Dermis microvascular lymphatic vessel endothelial cell (primary cell): ENCODE results near the gene ADAMTSL4. TPM values are rescaled to one million over a fixed set of nuclear protein-coding genes. Genes with fewer than 3 reads are reported as not detected.
A peak's percentile ranks its signal among the peaks of the same experiment; 100 is the strongest.
"Not testable (repeated sequence)": the region's sequence is repeated elsewhere in the genome, so short reads cannot be mapped to it uniquely, and the experiment has no call there.

Experiments
- DNase-seq, 2 donors: peaks; one replicate each; pipeline versions ENCODE4 v3.0.0 to v3.0.0-alpha.2; 2010; ENCODE audit warnings: low read depth in 2 of 2
- total RNA-seq: library from RNA; depleted of rRNA; stranded (reverse); fragments of >200 nt; gene quantifications from 2 replicates; pipeline ENCODE4 v1.2.1, GENCODE V29; 2014

Gene ADAMTSL4
- total RNA-seq, 1 donor from 2014 or later: 0.13 TPM

DNA sequence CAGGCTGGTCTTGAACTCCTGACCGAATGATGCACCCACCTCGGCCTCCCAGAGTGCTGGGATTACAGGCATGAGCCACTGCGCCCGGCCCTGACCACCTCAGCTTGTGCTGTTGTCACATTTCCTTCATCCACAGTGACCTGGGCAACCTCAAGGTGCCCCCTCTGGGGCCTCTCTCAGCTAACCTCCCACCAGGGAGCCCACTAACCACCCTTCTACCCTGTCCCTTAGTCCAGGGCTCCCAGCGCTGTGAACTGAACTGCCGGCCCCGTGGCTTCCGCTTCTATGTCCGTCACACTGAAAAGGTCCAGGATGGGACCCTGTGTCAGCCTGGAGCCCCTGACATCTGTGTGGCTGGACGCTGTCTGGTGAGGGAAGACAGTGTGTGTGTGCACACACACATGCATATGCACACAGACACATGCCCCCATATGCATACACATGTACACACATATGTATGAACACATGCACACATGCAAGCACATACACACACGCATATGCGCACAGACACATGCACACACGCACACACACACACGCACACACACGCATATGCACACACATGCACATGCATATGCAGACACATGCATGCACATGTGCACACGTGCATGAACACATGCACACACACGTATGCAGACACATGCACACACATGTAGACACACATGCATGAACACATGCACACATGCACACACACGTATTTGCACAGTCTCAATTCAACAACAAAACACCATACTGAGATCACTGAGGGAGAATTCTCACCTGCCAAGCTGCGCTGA is 6.2 kb downstream of the ADAMTSL4 start:
- no peak for DNase-seq

- DNase-seq: no peak
Measured at GRCh38 chr1:150555971-150556865, 7.0 kb downstream of the ADAMTSL4 start.

DNA sequence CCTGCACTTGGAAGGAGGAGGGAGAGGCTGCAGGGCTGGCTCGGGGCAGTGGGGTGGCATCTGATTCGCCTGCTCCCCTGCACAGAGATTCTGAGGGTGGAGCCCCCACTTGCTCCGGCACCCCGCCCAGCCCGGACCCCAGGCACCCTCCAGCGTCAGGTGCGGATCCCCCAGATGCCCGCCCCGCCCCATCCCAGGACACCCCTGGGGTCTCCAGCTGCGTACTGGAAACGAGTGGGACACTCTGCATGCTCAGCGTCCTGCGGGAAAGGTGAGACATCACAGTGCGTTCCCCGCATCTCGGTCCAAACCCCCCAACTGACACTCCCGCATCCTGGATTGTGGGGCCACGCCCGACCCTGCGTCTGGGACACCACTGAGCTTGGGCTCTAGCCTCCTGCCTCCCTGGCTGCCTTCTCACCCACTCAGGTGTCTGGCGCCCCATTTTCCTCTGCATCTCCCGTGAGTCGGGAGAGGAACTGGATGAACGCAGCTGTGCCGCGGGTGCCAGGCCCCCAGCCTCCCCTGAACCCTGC is 7.9 kb downstream of the ADAMTSL4 start:
- DNase-seq: no peak

DNA sequence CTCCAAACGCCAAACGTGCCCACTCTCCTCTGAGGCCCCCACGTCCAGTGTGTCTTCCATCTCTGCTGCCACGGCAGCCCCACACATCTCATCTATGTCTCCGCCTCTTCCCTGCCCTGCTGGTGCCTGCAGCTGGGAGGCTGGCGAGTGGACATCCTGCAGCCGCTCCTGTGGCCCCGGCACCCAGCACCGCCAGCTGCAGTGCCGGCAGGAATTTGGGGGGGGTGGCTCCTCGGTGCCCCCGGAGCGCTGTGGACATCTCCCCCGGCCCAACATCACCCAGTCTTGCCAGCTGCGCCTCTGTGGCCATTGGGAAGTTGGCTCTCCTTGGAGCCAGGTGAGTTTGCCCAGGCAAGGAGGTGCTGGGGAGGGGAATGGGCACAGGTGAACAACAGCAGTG is 8.6 kb downstream of the ADAMTSL4 start:
- DNase-seq: no peak

DNA sequence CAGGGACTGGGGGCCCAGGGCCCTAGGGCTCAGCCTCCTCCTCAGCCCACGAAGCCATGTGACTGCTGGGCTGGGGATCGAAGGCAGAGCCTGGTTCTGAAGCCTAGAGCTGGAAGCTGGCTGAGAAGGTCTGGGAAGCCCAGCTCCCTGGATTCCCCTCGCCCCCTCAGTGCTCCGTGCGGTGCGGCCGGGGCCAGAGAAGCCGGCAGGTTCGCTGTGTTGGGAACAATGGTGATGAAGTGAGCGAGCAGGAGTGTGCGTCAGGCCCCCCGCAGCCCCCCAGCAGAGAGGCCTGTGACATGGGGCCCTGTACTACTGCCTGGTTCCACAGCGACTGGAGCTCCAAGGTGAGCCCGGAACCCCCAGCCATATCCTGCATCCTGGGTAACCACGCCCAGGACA is 9.1 kb downstream of the ADAMTSL4 start:
- no peak for DNase-seq

DNA sequence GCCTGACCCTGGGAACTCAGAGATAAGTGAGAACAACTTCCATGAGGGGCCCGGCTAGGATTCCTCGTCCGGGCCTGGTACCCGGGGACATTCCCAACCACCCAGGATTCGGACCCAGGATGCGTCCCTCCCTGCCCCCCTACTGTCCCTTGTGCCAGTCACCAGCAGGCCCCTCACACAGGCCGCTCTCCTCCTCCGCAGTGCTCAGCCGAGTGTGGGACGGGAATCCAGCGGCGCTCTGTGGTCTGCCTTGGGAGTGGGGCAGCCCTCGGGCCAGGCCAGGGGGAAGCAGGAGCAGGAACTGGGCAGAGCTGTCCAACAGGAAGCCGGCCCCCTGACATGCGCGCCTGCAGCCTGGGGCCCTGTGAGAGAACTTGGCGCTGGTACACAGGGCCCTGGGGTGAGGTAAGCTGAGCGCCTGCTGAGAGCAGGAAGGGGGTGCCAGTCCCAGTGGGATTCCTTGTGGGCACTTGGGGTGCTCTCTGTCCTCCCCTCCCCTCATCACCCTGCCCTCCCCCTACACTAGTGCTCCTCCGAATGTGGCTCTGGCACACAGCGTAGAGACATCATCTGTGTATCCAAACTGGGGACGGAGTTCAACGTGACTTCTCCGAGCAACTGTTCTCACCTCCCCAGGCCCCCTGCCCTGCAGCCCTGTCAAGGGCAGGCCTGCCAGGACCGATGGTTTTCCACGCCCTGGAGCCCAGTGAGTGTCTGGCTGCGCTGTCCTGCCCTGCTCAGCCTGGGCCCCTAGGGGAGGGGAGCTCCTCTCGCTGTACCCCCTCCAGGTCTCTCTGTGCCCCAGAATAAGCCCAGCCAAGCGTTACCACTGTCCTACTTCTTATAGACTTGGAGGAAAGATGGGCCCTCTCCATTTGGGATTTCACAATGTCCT is 9.8 kb downstream of the ADAMTSL4 start:
- peak; percentile 47 to 88 for DNase-seq

DNA sequence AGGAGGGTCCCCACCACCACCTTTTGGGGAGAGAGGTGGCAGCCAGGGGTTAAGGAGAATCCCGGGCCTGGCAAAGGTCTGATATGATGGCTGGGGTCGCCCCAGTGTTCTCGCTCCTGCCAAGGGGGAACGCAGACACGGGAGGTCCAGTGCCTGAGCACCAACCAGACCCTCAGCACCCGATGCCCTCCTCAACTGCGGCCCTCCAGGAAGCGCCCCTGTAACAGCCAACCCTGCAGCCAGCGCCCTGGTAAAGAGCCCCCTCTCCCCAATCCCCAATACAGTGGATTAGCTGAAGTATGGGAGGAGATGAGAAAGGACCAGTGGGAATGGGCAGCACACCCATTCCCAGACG is 10.4 kb downstream of the ADAMTSL4 start:
- DNase-seq: no peak

- DNase-seq: peak; percentile 54 to 77
Measured at GRCh38 chr1:150560011-150560438, 10.8 kb downstream of the ADAMTSL4 start.

DNA sequence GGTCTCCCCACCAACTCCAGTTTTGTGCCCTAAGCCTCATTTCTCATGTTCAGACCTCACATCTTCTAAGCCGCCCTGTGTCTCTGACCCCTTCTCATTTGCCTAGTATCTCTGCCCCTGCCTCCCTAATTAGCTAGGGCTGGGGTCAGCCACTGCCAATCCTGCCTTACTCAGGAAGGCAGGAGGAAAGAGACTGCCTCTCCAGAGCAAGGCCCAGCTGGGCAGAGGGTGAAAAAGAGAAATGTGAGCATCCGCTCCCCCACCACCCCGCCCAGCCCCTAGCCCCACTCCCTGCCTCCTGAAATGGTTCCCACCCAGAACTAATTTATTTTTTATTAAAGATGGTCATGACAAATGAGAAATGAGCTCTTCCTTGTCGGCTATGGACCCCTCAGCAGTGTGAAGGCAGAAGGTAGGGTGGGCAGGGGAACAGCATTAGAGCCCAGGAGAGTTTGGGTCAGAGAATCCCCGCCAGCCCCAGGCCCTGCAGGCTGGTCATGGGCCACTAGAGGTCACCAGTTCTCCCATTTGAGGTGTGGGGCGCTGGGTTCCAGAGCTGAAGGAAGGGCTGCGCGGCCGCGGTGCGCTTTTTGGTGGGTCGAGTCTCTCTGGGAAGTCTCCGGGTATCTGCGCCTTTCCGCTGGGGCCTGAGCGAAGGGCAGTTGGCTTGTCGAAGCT is 11.5 kb downstream of the ADAMTSL4 start:
- peak; percentile 57 to 86 for DNase-seq

GRCh38 chr1:150561254-150561973 is 12.2 kb downstream of the ADAMTSL4 start:
- peak; percentile 59 to 98 for DNase-seq

- DNase-seq: peak; percentile 81 to 94
Measured at GRCh38 chr1:150561974-150562445, 12.8 kb downstream of the ADAMTSL4 start.

DNA sequence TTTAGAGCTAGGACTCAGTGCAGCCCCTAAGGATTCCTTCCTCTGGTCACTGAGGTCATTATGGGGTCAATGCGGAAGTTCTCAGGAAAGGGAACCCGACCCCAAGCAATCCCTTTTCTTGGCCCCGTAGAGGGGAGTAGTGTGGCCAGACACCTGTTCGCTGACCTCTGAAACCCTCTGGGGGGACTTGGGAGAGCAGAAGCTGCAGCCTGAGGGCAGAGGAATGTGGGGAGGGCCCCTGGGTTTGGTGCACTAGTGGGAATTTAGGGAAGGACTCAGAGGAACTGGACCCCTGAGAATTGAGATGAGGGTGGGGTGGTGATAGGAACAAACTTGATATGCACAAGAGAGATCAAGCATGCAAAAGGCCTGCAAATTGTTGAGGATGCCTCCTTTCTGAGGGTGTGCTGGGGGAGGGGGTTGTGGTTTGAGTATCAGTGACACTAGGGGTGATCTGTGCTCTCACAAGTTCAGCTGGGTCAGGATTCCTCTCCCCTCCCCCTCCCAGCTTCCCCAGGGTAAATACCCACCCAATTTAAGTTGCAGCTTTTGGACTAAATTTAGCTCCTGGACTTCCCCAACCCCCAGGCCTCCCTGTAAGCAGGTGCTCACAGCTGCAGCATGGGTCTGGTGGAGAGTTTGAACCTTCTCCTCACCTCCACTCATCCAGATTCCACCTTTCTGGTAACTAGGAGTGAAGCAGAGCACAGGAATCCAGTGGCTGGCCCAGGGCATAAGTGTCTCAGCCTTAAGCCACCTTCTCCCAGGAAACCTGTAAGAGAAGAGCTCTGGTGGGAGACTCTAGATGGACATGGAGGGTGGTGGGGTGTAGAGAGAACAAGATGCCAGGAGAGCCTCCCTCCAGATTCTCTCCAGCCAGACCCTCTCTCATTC is 13.5 kb downstream of the ADAMTSL4 start:
- DNase-seq: no peak

DNA sequence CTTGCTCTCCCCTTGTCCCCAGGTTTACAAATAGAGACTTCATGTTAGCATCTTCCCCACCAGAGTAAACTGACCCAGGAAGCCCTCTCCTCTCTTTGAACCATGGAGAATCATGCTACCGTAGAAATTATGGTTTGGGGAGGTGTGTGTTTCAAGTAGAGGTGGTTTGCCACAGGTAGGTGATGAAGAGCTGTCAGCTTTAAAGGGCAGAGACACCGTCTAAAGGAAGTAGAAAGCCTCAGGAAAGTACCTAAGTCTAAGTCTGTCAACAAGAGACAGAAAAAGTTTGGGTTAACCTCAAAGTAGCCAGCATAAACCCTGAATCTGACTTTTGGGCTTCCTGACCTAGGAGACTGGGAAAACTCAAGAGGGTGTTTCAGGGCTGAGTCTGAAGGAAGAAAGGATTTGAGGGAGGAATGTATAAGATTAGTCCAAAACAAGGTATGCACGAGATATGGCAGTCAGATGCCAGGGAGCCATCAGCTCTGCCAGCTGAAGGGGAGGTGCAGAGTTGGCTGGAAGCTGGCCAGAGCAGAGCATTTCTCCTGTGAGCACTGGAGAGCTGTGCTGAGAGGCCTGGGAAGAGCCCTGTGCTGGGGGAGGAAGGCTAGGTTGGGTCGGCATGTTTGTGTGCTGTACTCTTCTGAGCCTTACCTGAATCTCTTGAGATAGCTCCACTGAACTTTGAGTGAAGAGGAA is 14.3 kb downstream of the ADAMTSL4 start:
- DNase-seq: peak in 1 of 2 donors; percentile 63

- DNase-seq: no peak
Measured at GRCh38 chr1:150564051-150564991, 15.1 kb downstream of the ADAMTSL4 start.

GRCh38 chr1:150565240-150565991 is 16.2 kb downstream of the ADAMTSL4 start:
- DNase-seq: not testable (repeated sequence)

GRCh38 chr1:150566589-150567340 is 17.6 kb downstream of the ADAMTSL4 start:
- no peak for DNase-seq
